DND-41 (cell line): ENCODE results near the gene DHX57.

Experiments used
- ATAC-seq: fragments of 200-7000 bp; cut with Tn5 transposase; 3 replicates; pipeline ENCODE4 v1.9.1; 2021; ENCODE audit warnings: low read depth; ENCODE audit not compliant: insufficient read depth
- DNase-seq: peaks from one replicate; pipeline ENCODE4 v3.0.0-alpha.2; 2020
- H2AFZ ChIP-seq: 2 replicates; pipeline ENCODE4 v1.6.0; 2012; ENCODE audit warnings: low read depth, low read length
- H3K27ac ChIP-seq: 2 replicates; pipeline ENCODE4 v1.5.1; 2012; ENCODE audit warnings: low read length, inconsistent platforms
- H3K27me3 ChIP-seq: fragments of 200-600 bp; sonication (generic); 2 replicates; pipeline ENCODE4 v1.6.0; 2012; ENCODE audit warnings: low read length, mild to moderate bottlenecking, inconsistent platforms; ENCODE audit not compliant: insufficient read depth, poor library complexity
- H3K36me3 ChIP-seq: 2 replicates; pipeline ENCODE4 v1.5.1; 2012; ENCODE audit warnings: low read length, inconsistent platforms; ENCODE audit not compliant: insufficient read depth
- H3K4me1 ChIP-seq: 2 replicates; pipeline ENCODE4 v1.5.1; 2012; ENCODE audit warnings: mild to moderate bottlenecking, low read length; ENCODE audit not compliant: insufficient read depth
- H3K4me2 ChIP-seq: 2 replicates; pipeline ENCODE4 v1.6.0; 2012; ENCODE audit warnings: mild to moderate bottlenecking, moderate library complexity, low read length, inconsistent platforms; ENCODE audit not compliant: insufficient read depth
- H3K4me3 ChIP-seq, 2 experiments: fragments of 200-600 bp in 1 of 2; shearing (Covaris generic) in 1 of 2; 2 replicates each; pipeline ENCODE4 v1.5.1; 2012 to 2016; ENCODE audit warnings: inconsistent platforms in 2 of 2, low read length in 2 of 2, mild to moderate bottlenecking in 2 of 2, low read depth in 1 of 2, moderate library complexity in 1 of 2
- H3K79me2 ChIP-seq: 2 replicates; pipeline ENCODE4 v1.6.0; 2012; ENCODE audit warnings: low read length, inconsistent platforms; ENCODE audit not compliant: insufficient read depth
- H3K9ac ChIP-seq: 2 replicates; pipeline ENCODE4 v1.6.0; 2012; ENCODE audit warnings: low read depth, mild to moderate bottlenecking, inconsistent platforms, low read length, moderate library complexity
- H3K9me3 ChIP-seq: 2 replicates; pipeline ENCODE4 v1.5.1; 2012; ENCODE audit warnings: low read length, moderate library complexity, mild to moderate bottlenecking, inconsistent platforms; ENCODE audit not compliant: insufficient read depth, severe bottlenecking
- H4K20me1 ChIP-seq: 2 replicates; pipeline ENCODE4 v1.6.0; 2012; ENCODE audit warnings: low read length; ENCODE audit not compliant: insufficient read depth
- CTCF ChIP-seq: IDR thresholded peaks from 2 replicates; pipeline ENCODE4 v1.5.1; 2012; ENCODE audit warnings: borderline replicate concordance, low read length, moderate library complexity, mild to moderate bottlenecking; ENCODE audit not compliant: poor library complexity, severe bottlenecking; ENCODE audit errors: extremely low read depth
- EZH2 ChIP-seq: IDR thresholded peaks from 3 replicates; pipeline ENCODE4 v1.6.1; 2012; ENCODE audit warnings: borderline replicate concordance, low read depth, mild to moderate bottlenecking, moderate library complexity, low read length, inconsistent platforms; ENCODE audit not compliant: severe bottlenecking

Gene DHX57

GRCh38 chr2:38856165-38856564 lies 19.6 kb downstream of the DHX57 start:
- ATAC-seq = no peak
- no peaks in the 10 kb centered on the region for H3K27me3 ChIP-seq
- H3K4me1 ChIP-seq = no peaks in the 10 kb centered on the region
- no peak for DNase-seq
- no peaks in the 10 kb centered on the region for H3K79me2 ChIP-seq
- H3K36me3 ChIP-seq = peaks cover 57% of the 10 kb centered on the region
- no peak overlapping the region for H3K27ac ChIP-seq
- H3K9me3 ChIP-seq = no peaks in the 10 kb centered on the region
- H3K9ac ChIP-seq = no peak overlapping the region
- H4K20me1 ChIP-seq = no peaks in the 10 kb centered on the region
- TF ChIP-seq CTCF (no peak), EZH2 (no peak)
- no peak overlapping the region for H2AFZ ChIP-seq
- no peak overlapping the region for H3K4me3 ChIP-seq
- no peak overlapping the region for H3K4me2 ChIP-seq

GRCh38 chr2:38850045-38850444 lies 25.7 kb downstream of the DHX57 start:
- DNase-seq = no peak
- TF ChIP-seq CTCF (no peak), EZH2 (no peak)
- no peaks in the 10 kb centered on the region for H4K20me1 ChIP-seq
- H3K27ac ChIP-seq = no peak overlapping the region
- H3K27me3 ChIP-seq = no peaks in the 10 kb centered on the region
- H3K9ac ChIP-seq = no peak overlapping the region
- no peaks in the 10 kb centered on the region for H3K79me2 ChIP-seq
- no peak overlapping the region for H3K4me2 ChIP-seq
- H2AFZ ChIP-seq = no peak overlapping the region
- no peak for ATAC-seq
- H3K36me3 ChIP-seq = peaks cover 17% of the 10 kb centered on the region; the same call in 1 of the 2 replicates
- no peaks in the 10 kb centered on the region for H3K4me1 ChIP-seq
- H3K4me3 ChIP-seq = no peak overlapping the region
- no peaks in the 10 kb centered on the region for H3K9me3 ChIP-seq

GRCh38 chr2:38836791-38837190 lies 38.9 kb downstream of the DHX57 start:
- Histone ChIP-seq H4K20me1 (no peaks in the 10 kb centered on the region), H3K9ac (no peak overlapping the region), H3K36me3 (peaks cover 37% of the 10 kb centered on the region; the same call in 1 of the 2 replicates), H3K79me2 (no peaks in the 10 kb centered on the region), H2AFZ (no peak overlapping the region), H3K27ac (no peak overlapping the region), H3K4me1 (no peaks in the 10 kb centered on the region), H3K9me3 (no peaks in the 10 kb centered on the region), H3K27me3 (no peaks in the 10 kb centered on the region), H3K4me3 (no peak overlapping the region), H3K4me2 (no peak overlapping the region)
- TF ChIP-seq CTCF (no peak), EZH2 (no peak)
- ATAC-seq (no peak), DNase-seq (no peak)

GRCh38 chr2:38835990-38836389 lies 39.7 kb downstream of the DHX57 start:
- no peak for DNase-seq
- Histone ChIP-seq H3K4me3 (no peak overlapping the region), H3K36me3 (peaks cover 37% of the 10 kb centered on the region; the same call in 1 of the 2 replicates), H3K9ac (no peak overlapping the region), H3K27me3 (no peaks in the 10 kb centered on the region), H3K9me3 (no peaks in the 10 kb centered on the region), H3K4me2 (no peak overlapping the region), H3K79me2 (no peaks in the 10 kb centered on the region), H4K20me1 (no peaks in the 10 kb centered on the region), H3K4me1 (no peaks in the 10 kb centered on the region), H2AFZ (no peak overlapping the region), H3K27ac (no peak overlapping the region)
- no peak for TF ChIP-seq EZH2
- TF ChIP-seq CTCF = no peak
- no peak for ATAC-seq
